A549 (cell line): ENCODE results near the gene KRT73.

Experiments
- CTCF ChIP-seq: fragments of >200 bp; sonication (Bioruptor Twin); formaldehyde crosslinking; IDR thresholded peaks from 3 replicates; pipeline ENCODE4 v1.5.1; 2016
- HES2 ChIP-seq: fragments of >200 bp; sonication (Bioruptor Twin); formaldehyde crosslinking; IDR thresholded peaks from 2 replicates; pipeline ENCODE4 v1.6.1; 2016
- JUN ChIP-seq, 2 experiments: fragments of >200 bp; sonication (Bioruptor Twin); formaldehyde crosslinking; IDR thresholded peaks; 2 replicates in 1 of 2; 3 replicates in 1 of 2; pipeline ENCODE4 v1.6.1; 2016 to 2017
- JUNB ChIP-seq: fragments of >200 bp; sonication (Bioruptor Twin); formaldehyde crosslinking; IDR thresholded peaks from 2 replicates; pipeline ENCODE4 v1.6.1; 2016
- REST ChIP-seq: fragments of 200-600 bp; sonication (generic); IDR thresholded peaks from 2 replicates; pipeline ENCODE4 v1.6.1; 2016; ENCODE audit warnings: antibody characterized with exemption, mild to moderate bottlenecking, moderate library complexity
- RNF2 ChIP-seq: fragments of 200-600 bp; sonication (generic); IDR thresholded peaks from 2 replicates; pipeline ENCODE4 v1.6.1; 2016; ENCODE audit warnings: low read depth, mild to moderate bottlenecking, antibody characterized with exemption, moderate library complexity, borderline replicate concordance

- TF ChIP-seq REST, result no peak
- TF ChIP-seq JUN (IDR thresholded peaks at IDR 0.05), result no peak
- no peak for TF ChIP-seq RNF2
- TF ChIP-seq CTCF, result no peak
- TF ChIP-seq HES2, result no peak
- no peak for TF ChIP-seq JUNB
Observed at GRCh38 chr12:52613384-52614030, 4.9 kb downstream of the KRT73 start.
